Measurements from ENCODE around the gene POLD1.

POLD1 gene

GRCh38 chr19:50393589-50393988, 9.4 kb downstream of the POLD1 start:
- H3K27me3 Mint-ChIP-seq, result no peaks in the 10 kb centered on the region

GRCh38 chr19:50394017-50394416, 9.9 kb downstream of the POLD1 start:
- Mint-ChIP-seq H3K36me3 (ENCODE audit: low read depth) (peaks cover 67% of the 10 kb centered on the region), H3K4me3 (no peak overlapping the region), H3K27ac (no peak overlapping the region), H3K4me1 (ENCODE audit: low read depth) (peaks cover 10% of the 10 kb centered on the region), H3K9me3 (no peaks in the 10 kb centered on the region), H3K27me3 (no peaks in the 10 kb centered on the region)
- intact Hi-C loops (cut with micrococcal nuclease), result no loop called here

More at GRCh38 chr19:50393589-50393988, 9.4 kb downstream of the POLD1 start:
- intact Hi-C loops (cut with micrococcal nuclease), result no loop called here
- peaks cover 11% of the 10 kb centered on the region for H3K4me1 Mint-ChIP-seq (ENCODE audit: low read depth)
- no peak overlapping the region for H3K4me3 Mint-ChIP-seq
- peaks cover 63% of the 10 kb centered on the region for H3K36me3 Mint-ChIP-seq (ENCODE audit: low read depth)
- no peaks in the 10 kb centered on the region for H3K9me3 Mint-ChIP-seq
- H3K27ac Mint-ChIP-seq, result no peak overlapping the region

GRCh38 chr19:50398675-50399367, 14.7 kb downstream of the POLD1 start:
- H3K27me3 Mint-ChIP-seq, result no peaks in the 10 kb centered on the region
- no peak overlapping the region for H3K27ac Mint-ChIP-seq
- H3K4me3 Mint-ChIP-seq, result no peak overlapping the region
- intact Hi-C loops (cut with micrococcal nuclease), result no loop called here
- peaks cover 4% of the 10 kb centered on the region for H3K4me1 Mint-ChIP-seq (ENCODE audit: low read depth)
- peaks cover 74% of the 10 kb centered on the region for H3K36me3 Mint-ChIP-seq (ENCODE audit: low read depth)
- no peaks in the 10 kb centered on the region for H3K9me3 Mint-ChIP-seq

- H3K27ac Mint-ChIP-seq, result no peak overlapping the region
- intact Hi-C loops (cut with micrococcal nuclease), result no loop called here
- H3K9me3 Mint-ChIP-seq, result no peaks in the 10 kb centered on the region
These were observed 15.2 kb downstream of the POLD1 start for GRCh38 chr19:50399368-50399745.

GRCh38 chr19:50401605-50402450, 17.7 kb downstream of the POLD1 start:
- H3K27me3 Mint-ChIP-seq, result no peaks in the 10 kb centered on the region
- intact Hi-C loops (cut with micrococcal nuclease), result no loop called here
- H3K4me3 Mint-ChIP-seq, result no peak overlapping the region
- H3K4me1 Mint-ChIP-seq (ENCODE audit: low read depth), result no peaks in the 10 kb centered on the region
- no peak overlapping the region for H3K27ac Mint-ChIP-seq
- no peaks in the 10 kb centered on the region for H3K9me3 Mint-ChIP-seq
- H3K36me3 Mint-ChIP-seq (ENCODE audit: low read depth), result peaks cover 85% of the 10 kb centered on the region

More at GRCh38 chr19:50399368-50399745, 15.2 kb downstream of the POLD1 start:
- no peaks in the 10 kb centered on the region for H3K27me3 Mint-ChIP-seq
- no peak overlapping the region for H3K4me3 Mint-ChIP-seq
- H3K36me3 Mint-ChIP-seq (ENCODE audit: low read depth), result peaks cover 74% of the 10 kb centered on the region
- no peaks in the 10 kb centered on the region for H3K4me1 Mint-ChIP-seq (ENCODE audit: low read depth)

- H3K27me3 Mint-ChIP-seq, result no peaks in the 10 kb centered on the region
- H3K9me3 Mint-ChIP-seq, result no peaks in the 10 kb centered on the region
- H3K36me3 Mint-ChIP-seq (ENCODE audit: low read depth), result peaks cover 89% of the 10 kb centered on the region
- H3K4me3 Mint-ChIP-seq, result no peak overlapping the region
- H3K4me1 Mint-ChIP-seq (ENCODE audit: low read depth), result no peaks in the 10 kb centered on the region
- no peak overlapping the region for H3K27ac Mint-ChIP-seq
- intact Hi-C loops (cut with micrococcal nuclease), result no loop called here
These were observed 18.6 kb downstream of the POLD1 start for GRCh38 chr19:50402544-50403301.

GRCh38 chr19:50406156-50406820, 22.1 kb downstream of the POLD1 start:
- Mint-ChIP-seq H3K27me3 (no peaks in the 10 kb centered on the region), H3K9me3 (no peaks in the 10 kb centered on the region), H3K4me1 (ENCODE audit: low read depth) (no peaks in the 10 kb centered on the region), H3K27ac (no peak overlapping the region), H3K4me3 (no peak overlapping the region), H3K36me3 (ENCODE audit: low read depth) (peaks cover 98% of the 10 kb centered on the region)
- intact Hi-C loops (cut with micrococcal nuclease), result no loop called here

GRCh38 chr19:50406829-50407228, 22.7 kb downstream of the POLD1 start:
- intact Hi-C loops (cut with micrococcal nuclease), result no loop called here
- H3K27me3 Mint-ChIP-seq, result no peaks in the 10 kb centered on the region

GRCh38 chr19:50409347-50409746, 25.2 kb downstream of the POLD1 start:
- H3K36me3 Mint-ChIP-seq (ENCODE audit: low read depth), result peaks cover 98% of the 10 kb centered on the region
- peaks cover 2% of the 10 kb centered on the region for H3K4me1 Mint-ChIP-seq (ENCODE audit: low read depth)
- no peaks in the 10 kb centered on the region for H3K27me3 Mint-ChIP-seq
- no peak overlapping the region for H3K27ac Mint-ChIP-seq
- no peaks in the 10 kb centered on the region for H3K9me3 Mint-ChIP-seq
- H3K4me3 Mint-ChIP-seq, result no peak overlapping the region
- intact Hi-C loops (cut with micrococcal nuclease), result no loop called here

More at GRCh38 chr19:50406829-50407228, 22.7 kb downstream of the POLD1 start:
- no peak overlapping the region for H3K27ac Mint-ChIP-seq
- no peaks in the 10 kb centered on the region for H3K4me1 Mint-ChIP-seq (ENCODE audit: low read depth)
- H3K36me3 Mint-ChIP-seq (ENCODE audit: low read depth), result peaks cover 98% of the 10 kb centered on the region
- no peaks in the 10 kb centered on the region for H3K9me3 Mint-ChIP-seq
- no peak overlapping the region for H3K4me3 Mint-ChIP-seq

- Mint-ChIP-seq H3K4me1 (ENCODE audit: low read depth) (peaks cover 10% of the 10 kb centered on the region), H3K36me3 (ENCODE audit: low read depth) (peaks cover 96% of the 10 kb centered on the region), H3K27ac (no peak overlapping the region), H3K9me3 (no peaks in the 10 kb centered on the region), H3K27me3 (no peaks in the 10 kb centered on the region), H3K4me3 (no peak overlapping the region)
- intact Hi-C loops (cut with micrococcal nuclease), result no loop called here
These were observed 26.0 kb downstream of the POLD1 start for GRCh38 chr19:50410109-50410508.

- no peak overlapping the region for H3K27ac Mint-ChIP-seq
- no peak overlapping the region for H3K4me3 Mint-ChIP-seq
- peaks cover 30% of the 10 kb centered on the region for H3K4me1 Mint-ChIP-seq (ENCODE audit: low read depth)
- H3K9me3 Mint-ChIP-seq, result no peaks in the 10 kb centered on the region
- H3K36me3 Mint-ChIP-seq (ENCODE audit: low read depth), result peaks cover 73% of the 10 kb centered on the region
- H3K27me3 Mint-ChIP-seq, result no peaks in the 10 kb centered on the region
- intact Hi-C loops (cut with micrococcal nuclease), result no loop called here
These were observed 28.3 kb downstream of the POLD1 start for GRCh38 chr19:50412419-50412818.

- no peak overlapping the region for H3K27ac Mint-ChIP-seq
- intact Hi-C loops (cut with micrococcal nuclease), result no loop called here
- H3K4me1 Mint-ChIP-seq (ENCODE audit: low read depth), result peaks cover 30% of the 10 kb centered on the region
- no peak overlapping the region for H3K4me3 Mint-ChIP-seq
- peaks cover 3% of the 10 kb centered on the region for H3K27me3 Mint-ChIP-seq
- no peaks in the 10 kb centered on the region for H3K9me3 Mint-ChIP-seq
- H3K36me3 Mint-ChIP-seq (ENCODE audit: low read depth), result peaks cover 69% of the 10 kb centered on the region
These were observed 28.9 kb downstream of the POLD1 start for GRCh38 chr19:50413096-50413495.

GRCh38 chr19:50413531-50413930, 29.4 kb downstream of the POLD1 start:
- Mint-ChIP-seq H3K27ac (no peak overlapping the region), H3K36me3 (ENCODE audit: low read depth) (peaks cover 69% of the 10 kb centered on the region), H3K4me1 (ENCODE audit: low read depth) (peaks cover 34% of the 10 kb centered on the region), H3K27me3 (peaks cover 7% of the 10 kb centered on the region), H3K9me3 (no peaks in the 10 kb centered on the region), H3K4me3 (no peak overlapping the region)
- intact Hi-C loops (cut with micrococcal nuclease), result no loop called here

Measured in dendritic cell treated with granulocyte-macrophage colony-stimulating factor and Interleukin-4, amounts not matched to agents 40 ng/mL and 50 ng/mL, for 4 days (primary cell).